Gastroesophageal sphincter (tissue), 4 donors: ENCODE measurements around the gene TNXB. TPM values are rescaled to one million over a fixed set of nuclear protein-coding genes. Genes with fewer than 3 reads are reported as not detected.

Experiments
- ATAC-seq: fragments of 150-250 bp; one replicate; pipeline ENCODE4 v1.9.1; 2016; ENCODE audit warnings: mild to moderate bottlenecking, moderate library complexity
- H3K27ac ChIP-seq, 4 donors: fragments of 200-600 bp; sonication (generic) in 3 of 4; 1 replicate in 3 of 4; 2 replicates in 1 of 4; pipeline ENCODE4 v1.5.1; 2016 to 2019
- H3K27me3 ChIP-seq: fragments of 200-600 bp; sonication (generic); one replicate; pipeline ENCODE4 v1.5.1; 2019
- H3K36me3 ChIP-seq, 2 donors: fragments of 200-600 bp; sonication (generic); one replicate each; pipeline ENCODE4 v1.5.1; 2019; ENCODE audit warnings: control low read depth in 1 of 2
- H3K4me1 ChIP-seq, 3 donors: fragments of 200-600 bp; sonication (generic); 1 replicate in 2 of 3; 2 replicates in 1 of 3; pipeline ENCODE4 v1.5.1; 2016 to 2019; ENCODE audit warnings: control low read depth in 2 of 3
- H3K4me3 ChIP-seq, 2 donors: fragments of 200-600 bp; sonication (generic); one replicate each; pipeline ENCODE4 v1.5.1; 2019; ENCODE audit warnings: mild to moderate bottlenecking in 1 of 2, moderate library complexity in 1 of 2
- H3K9me3 ChIP-seq, 3 donors: fragments of 200-600 bp; sonication (generic); one replicate each; pipeline ENCODE4 v1.5.1; 2017 to 2019; ENCODE audit warnings: control low read depth in 2 of 3
- CTCF ChIP-seq, 4 experiments: fragments of 200-600 bp in 2 of 4; fragments of 450-650 bp in 2 of 4; sonication (generic) in 1 of 4; IDR thresholded peaks; one replicate each; pipeline ENCODE4 v1.5.1; 2017 to 2019; ENCODE audit warnings: antibody characterized with exemption in 4 of 4, mild to moderate bottlenecking in 2 of 4, moderate library complexity in 2 of 4
- EP300 ChIP-seq: sonication (generic); formaldehyde crosslinking; IDR thresholded peaks from one replicate; pipeline ENCODE4 v1.6.1; 2017; ENCODE audit warnings: antibody characterized with exemption, mild to moderate bottlenecking
- POLR2A ChIP-seq, 2 donors: fragments of 450-650 bp; IDR thresholded peaks; one replicate each; pipeline ENCODE4 v1.6.1; 2017; ENCODE audit warnings: antibody characterized with exemption in 2 of 2, mild to moderate bottlenecking in 2 of 2, moderate library complexity in 1 of 2
- POLR2AphosphoS5 ChIP-seq: sonication (generic); formaldehyde crosslinking; IDR thresholded peaks from one replicate; pipeline ENCODE4 v1.6.1; 2017; ENCODE audit warnings: antibody characterized with exemption
- WGBS, 2 donors: methylation state at CpG; one replicate each; pipeline ENCODE4 v1.1.5; 2018; ENCODE audit warnings: low coverage in 1 of 2; 5-methylcytosine and 5-hydroxymethylcytosine counted together
- total RNA-seq, 4 donors: library from RNA; depleted of rRNA; stranded (reverse); fragments of >200 nt; gene quantifications; one replicate each; pipeline ENCODE4 v1.1.0, GENCODE V29; 2016

Gene TNXB
- 100 to 1,000 TPM; 148 to 394 (median 190) TPM for total RNA-seq

DNA sequence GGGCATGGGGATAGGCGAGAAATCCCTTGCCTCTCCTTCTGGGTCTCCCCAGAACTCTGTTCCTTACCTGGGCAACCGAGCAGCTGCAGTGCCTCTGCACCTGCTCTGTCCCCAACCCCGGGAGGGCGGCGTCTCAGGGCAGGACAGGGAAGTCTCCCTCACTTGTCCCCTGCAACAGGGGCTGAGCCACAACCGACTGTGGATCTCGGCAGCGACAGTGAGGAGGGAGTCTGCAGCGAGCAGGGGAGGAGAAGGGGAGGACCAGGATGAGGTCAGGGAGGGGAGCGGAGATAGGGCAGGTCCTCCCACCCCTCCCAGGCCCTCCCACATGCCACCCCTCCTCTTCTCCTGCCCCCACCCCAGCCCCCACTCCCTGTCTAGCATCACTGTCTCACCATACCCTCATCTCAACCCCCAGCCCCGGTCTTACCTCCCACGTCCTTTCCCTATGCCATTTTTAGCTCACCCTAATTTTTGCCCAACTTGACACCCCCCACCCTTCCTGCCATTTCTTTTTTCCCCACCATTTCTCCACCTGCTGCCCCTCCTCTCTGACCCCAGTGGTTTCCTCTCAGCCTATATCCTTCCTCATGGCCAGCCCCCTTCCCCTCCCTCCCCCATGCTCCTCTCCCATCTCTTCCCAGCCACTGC lies at the start of gene TNXB:
Gene TNXB, minus strand, starts transcription at position 225 of the 651 bp plus-strand sequence. CDS start 11,140 bp downstream, outside the sequence.
- Histone ChIP-seq H3K9me3 (no peaks in the 10 kb centered on the region), H3K4me1 (peaks cover 5 to 91% (median 71%) of the 10 kb centered on the region in 3 donors), H3K27me3 (no peaks in the 10 kb centered on the region), H3K4me3 (peak within 1 kb of the TSS; percentile 18 to 54), H3K36me3 (no peaks in the 10 kb centered on the region), H3K27ac (peak within 1 kb of the TSS; percentile 26 to 86 (median 81))
- WGBS, 2 donors, result 12 to 37% methylated on average over 4 to 7 of the region's 12 CpGs
- TF ChIP-seq POLR2AphosphoS5, result peak; percentile 51
- TF ChIP-seq POLR2A (IDR thresholded peaks at IDR 0.05), result peak; percentile 58 to 67
- TF ChIP-seq CTCF (IDR thresholded peaks at IDR 0.05), result no peak
- peak; percentile 9 for ATAC-seq

- TF ChIP-seq POLR2AphosphoS5 (no peak), CTCF (IDR thresholded peaks at IDR 0.05) (no peak), EP300 (no peak), POLR2A (IDR thresholded peaks at IDR 0.05) (no peak)
- Histone ChIP-seq H3K4me3 (no peak overlapping the region), H3K27ac (no peak overlapping the region), H3K27me3 (no peaks in the 10 kb centered on the region), H3K4me1 (peaks cover 0 to 35% (median 10%) of the 10 kb centered on the region in 3 donors), H3K36me3 (peaks cover 0 to 72% of the 10 kb centered on the region in 2 donors), H3K9me3 (no peaks in the 10 kb centered on the region)
- no peak for ATAC-seq
These were observed 48.9 kb upstream of the TNXB start for GRCh38 chr6:32158052-32158451.

GRCh38 chr6:32156891-32157290 lies 47.8 kb upstream of the TNXB start:
- Histone ChIP-seq H3K4me3 (no peak overlapping the region), H3K9me3 (no peaks in the 10 kb centered on the region), H3K4me1 (peaks cover 4 to 42% (median 17%) of the 10 kb centered on the region in 3 donors), H3K27me3 (no peaks in the 10 kb centered on the region), H3K27ac (no peak overlapping the region), H3K36me3 (peaks cover 0 to 60% of the 10 kb centered on the region in 2 donors)
- WGBS, 2 donors, result 80 to 92% methylated on average over 6 to 9 of the region's 9 CpGs
- no peak for TF ChIP-seq EP300
- no peak for TF ChIP-seq CTCF (IDR thresholded peaks at IDR 0.05)
- no peak for TF ChIP-seq POLR2AphosphoS5
- TF ChIP-seq POLR2A (IDR thresholded peaks at IDR 0.05), result no peak
- ATAC-seq, result no peak

GRCh38 chr6:32154514-32155161 lies 45.5 kb upstream of the TNXB start:
- peak in 3 of 4 experiments; percentile 65 to 76 (median 73) for TF ChIP-seq CTCF (IDR thresholded peaks at IDR 0.05)
- TF ChIP-seq POLR2A (IDR thresholded peaks at IDR 0.05), result no peak
- TF ChIP-seq EP300, result no peak
- TF ChIP-seq POLR2AphosphoS5, result no peak
- WGBS, 2 donors, result 0 to 1% methylated on average over 9 to 11 of the region's 34 CpGs
- H3K9me3 ChIP-seq, result no peaks in the 10 kb centered on the region
- H3K27ac ChIP-seq, result peak overlapping the region; percentile 77 to 95 (median 94)
- peaks cover 0 to 39% of the 10 kb centered on the region in 2 donors for H3K36me3 ChIP-seq
- H3K27me3 ChIP-seq, result no peaks in the 10 kb centered on the region
- H3K4me1 ChIP-seq, result peaks cover 4 to 63% (median 24%) of the 10 kb centered on the region in 3 donors
- peak; percentile 63 for ATAC-seq
- peak overlapping the region; percentile 65 to 68 for H3K4me3 ChIP-seq
